Upper lobe of left lung (tissue), 4 donors: ENCODE measurements around the gene KRT82.

Experiments
- CTCF ChIP-seq, 6 experiments: fragments of 450-650 bp in 4 of 6; fragments of 200-600 bp in 2 of 6; sonication (generic) in 2 of 6; IDR thresholded peaks; one replicate each; pipeline ENCODE4 v1.5.1; 2016 to 2019; ENCODE audit warnings: antibody characterized with exemption in 6 of 6
- POLR2A ChIP-seq, 4 donors: fragments of 450-650 bp; IDR thresholded peaks; one replicate each; pipeline ENCODE4 v1.5.1; 2016 to 2017; ENCODE audit warnings: antibody characterized with exemption in 4 of 4, mild to moderate bottlenecking in 2 of 4

DNA sequence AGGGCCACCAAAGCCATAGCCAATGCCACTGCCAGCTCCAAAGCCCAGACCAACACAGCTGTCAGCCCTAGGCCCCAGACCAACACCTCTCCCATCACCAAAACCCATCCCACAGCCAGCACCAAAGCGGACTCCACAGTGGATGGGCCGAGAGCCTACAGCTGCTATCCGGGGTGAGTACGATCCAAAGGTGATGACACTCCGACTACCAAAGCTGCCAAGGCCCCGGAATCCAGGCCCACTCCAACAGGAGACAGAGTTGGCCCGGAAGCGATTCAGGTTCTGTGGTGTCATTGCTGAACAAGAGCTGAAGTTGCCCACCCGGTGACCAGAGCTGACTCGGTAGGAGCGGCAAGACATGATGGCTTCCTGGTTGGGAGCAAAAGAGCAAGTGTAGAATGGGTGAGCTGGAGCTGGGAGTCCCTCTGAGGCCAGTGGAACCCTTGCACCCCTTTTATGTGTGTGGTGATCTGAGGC, 20.9 kb downstream of the KRT82 start, which contains the start of gene KRT84:
- TF ChIP-seq CTCF (IDR thresholded peaks at IDR 0.05) = no peak
- TF ChIP-seq POLR2A (IDR thresholded peaks at IDR 0.05) = no peak
